ENCODE data around the gene PCSK4.

- TF ChIP-seq ESRRB (CRISPR knock-in tag; IDR thresholded peaks at IDR 0.05; ENCODE audit: borderline replicate concordance) (no peak), MAZ (CRISPR knock-in tag; conservative IDR thresholded peaks at IDR 0.05 in 1 of 2, IDR thresholded peaks at IDR 0.05 in 1 of 2) (no peak), CREBBP (IDR thresholded peaks at IDR 0.05; ENCODE audit: low read depth, low read length) (no peak), USF1 (CRISPR knock-in tag; IDR thresholded peaks at IDR 0.05) (no peak), ZNF146 (CRISPR knock-in tag; IDR thresholded peaks at IDR 0.05; ENCODE audit: unreplicated experiment) (no peak), CTCF (IDR thresholded peaks at IDR 0.05 in 2 of 3, conservative IDR thresholded peaks at IDR 0.05 in 1 of 3; ENCODE audit: insufficient read depth in 2 of 3, low read depth in 1 of 3, low read length in 3 of 3) (no peak), CXXC5 (CRISPR knock-in tag; IDR thresholded peaks at IDR 0.05) (no peak), TBL1XR1 (IDR thresholded peaks at IDR 0.05; ENCODE audit: low read length in 2 of 2) (no peak), POLR2AphosphoS5 (IDR thresholded peaks at IDR 0.05; ENCODE audit: control insufficient read depth, insufficient read depth, low read depth, low read length) (no peak), MAX (CRISPR knock-in tag; IDR thresholded peaks at IDR 0.05) (no peak), ZNF143 (CRISPR knock-in tag; IDR thresholded peaks at IDR 0.05) (no peak)
Observed at GRCh38 chr19:1434577-1435060, 55.5 kb downstream of the PCSK4 start.
